ENCODE measurements around the gene TBC1D19. TPM values are rescaled to one million over a fixed set of nuclear protein-coding genes. Genes with fewer than 3 reads are reported as not detected.

The TBC1D19 gene
- total and polyA plus RNA-seq, 2 of the 4 experiments (the other 2 are of a cell fraction): 9.9 to 17.6 TPM

GRCh38 chr4:26570596-26570995 lies 13.3 kb upstream of the TBC1D19 start:
- Histone ChIP-seq H2BK15ac (ENCODE audit: low read depth, low read length) (no peak overlapping the region), H3K56ac (ENCODE audit: extremely low read depth, insufficient read depth, low read length) (no peak overlapping the region), H2BK20ac (ENCODE audit: low read depth, low read length) (no peak overlapping the region), H4K20me1 (ENCODE audit: insufficient read depth, low read length) (peaks cover 3% of the 10 kb centered on the region; the same call in 1 of the 2 replicates), H3K4me2 (ENCODE audit: low read depth, low read length) (no peak overlapping the region), H3K27ac (ENCODE audit: insufficient read depth, low read length) (no peak overlapping the region), H2AK5ac (ENCODE audit: low read depth, low read length) (no peak overlapping the region), H2AFZ (replicated peaks; ENCODE audit: low read length, poor library complexity) (no peak overlapping the region), H4K5ac (ENCODE audit: low read depth, low read length) (no peak overlapping the region), H3K4me3 (ENCODE audit: insufficient read depth, low read depth, low read length) (no peak overlapping the region), H4K91ac (ENCODE audit: insufficient read depth, low read depth, low read length) (no peak overlapping the region), H3K14ac (replicated peaks; ENCODE audit: low read depth, low read length) (no peak overlapping the region), H3K27me3 (ENCODE audit: control insufficient read depth, insufficient read depth, low read length) (no peaks in the 10 kb centered on the region), H2BK120ac (ENCODE audit: low read depth, low read length) (no peak overlapping the region), H3K18ac (ENCODE audit: low read depth, low read length) (no peak overlapping the region; the same call in 1 of the 2 replicates), H3K79me1 (ENCODE audit: low read depth in 1 of 2, low read length in 2 of 2) (no peaks in the 10 kb centered on the region), H3K9me3 (ENCODE audit: control insufficient read depth, insufficient read depth, low read length) (no peaks in the 10 kb centered on the region), H4K8ac (ENCODE audit: low read depth in 2 of 2, low read length in 2 of 2) (no peak overlapping the region), H2BK5ac (ENCODE audit: low read depth, low read length, poor library complexity, severe bottlenecking) (no peak overlapping the region), H3K36me3 (ENCODE audit: control insufficient read depth, insufficient read depth, low read length) (no peaks in the 10 kb centered on the region), H3K23ac (ENCODE audit: low read depth, low read length) (no peak overlapping the region), H3K4ac (ENCODE audit: low read depth, low read length) (no peak overlapping the region), H3K9me1 (ENCODE audit: insufficient read depth, low read length) (peaks cover 6% of the 10 kb centered on the region), H3K9ac (ENCODE audit: low read depth, low read length) (no peak overlapping the region), H3K4me1 (ENCODE audit: control insufficient read depth, insufficient read depth, low read length) (peaks cover 8% of the 10 kb centered on the region), H2AK9ac (replicated peaks; ENCODE audit: low read depth, low read length, poor library complexity) (no peak overlapping the region)
- no peak for DNase-seq
- POLR2A ChIA-PET (ENCODE audit: unreplicated experiment): no interaction called here
- dilution Hi-C loops (cut with HindIII; ENCODE audit: low sequenced_read_pairs, unreplicated experiment) (no loop called here), intact Hi-C loops (cut with micrococcal nuclease) (no loop called here), in situ Hi-C loops (cut with MboI; ENCODE audit: low sequenced_read_pairs) (no loop called here)
- TF ChIP-seq CTCF (conservative IDR thresholded peaks at IDR 0.05; ENCODE audit: low read depth, low read length) (no peak), SMC3 (IDR thresholded peaks at IDR 0.05; ENCODE audit: low read depth, low read length) (no peak)
- no TSS peak for BruUV-seq (replicated peaks)
- no peak for ATAC-seq (ENCODE audit: low read depth)
- whole genome bisulfite sequencing, 2 experiments (ENCODE audit: extremely low coverage in 2 of 2, insufficient read length in 1 of 2): no CpG with 5 or more reads among the region's 3 CpGs
- CTCF ChIA-PET: no interaction called here

Measured in IMR-90 (cell line).